ENCODE results near the gene APLNR.

Gene APLNR

DNA sequence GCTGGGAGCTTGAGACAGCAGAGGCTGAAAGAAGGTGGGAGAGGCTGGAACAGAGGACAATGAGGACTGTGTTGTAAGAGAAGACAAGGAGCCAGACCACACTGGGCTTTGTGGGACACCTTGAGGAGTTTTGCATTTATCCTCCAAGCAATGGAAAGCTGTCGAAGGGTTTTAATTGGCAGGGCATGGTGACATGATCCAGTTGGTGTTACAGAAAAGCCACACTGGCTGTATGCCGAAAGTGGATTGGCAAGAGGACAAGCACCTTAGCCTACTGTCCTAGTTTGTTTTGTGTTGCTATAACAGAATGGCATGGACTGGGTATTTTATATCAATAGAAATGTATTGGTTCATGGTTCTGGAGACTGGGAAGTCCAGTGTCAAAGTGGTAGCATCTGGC is 14.0 kb upstream of the APLNR start:
- no peak for DNase-seq

GRCh38 chr11:57249384-57250319 is 12.6 kb upstream of the APLNR start:
- DNase-seq, result no peak

GRCh38 chr11:57248780-57249383 is 11.8 kb upstream of the APLNR start:
- no peak for DNase-seq

- DNase-seq, result no peak
Measured at GRCh38 chr11:57244911-57245310, 7.9 kb upstream of the APLNR start.

DNA sequence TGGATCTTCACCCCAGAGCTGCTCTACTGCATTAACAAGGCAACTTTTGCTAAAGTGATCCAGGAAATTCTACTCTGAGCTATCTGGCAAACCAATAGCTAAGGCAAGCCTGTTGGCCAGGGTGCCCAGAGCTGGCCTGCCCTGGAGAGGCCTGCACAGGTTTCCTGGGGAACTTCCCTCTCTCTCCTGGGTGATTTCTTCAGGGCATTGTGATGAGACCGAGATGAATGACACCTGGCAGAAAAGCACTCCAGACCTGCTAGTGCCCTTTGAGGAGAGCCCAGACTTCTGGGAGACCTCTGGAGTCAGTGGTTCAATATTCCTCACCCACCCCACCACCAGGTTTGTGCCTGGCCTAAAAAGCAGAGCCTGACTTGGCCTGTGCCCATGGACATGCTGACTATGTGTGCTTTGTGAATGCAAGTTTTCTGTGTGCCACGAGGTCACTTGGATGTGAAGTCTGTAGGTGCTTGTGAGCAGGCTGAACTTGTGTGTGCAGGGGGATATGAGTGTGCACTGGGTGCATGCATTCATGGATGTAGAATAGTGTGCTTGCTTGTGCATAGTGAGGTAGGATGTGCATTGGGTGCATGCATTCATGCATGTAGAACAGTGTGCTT is 4.4 kb upstream of the APLNR start:
- DNase-seq, result no peak

- no peak for DNase-seq
Measured at GRCh38 chr11:57240757-57241156, 3.7 kb upstream of the APLNR start.

DNA sequence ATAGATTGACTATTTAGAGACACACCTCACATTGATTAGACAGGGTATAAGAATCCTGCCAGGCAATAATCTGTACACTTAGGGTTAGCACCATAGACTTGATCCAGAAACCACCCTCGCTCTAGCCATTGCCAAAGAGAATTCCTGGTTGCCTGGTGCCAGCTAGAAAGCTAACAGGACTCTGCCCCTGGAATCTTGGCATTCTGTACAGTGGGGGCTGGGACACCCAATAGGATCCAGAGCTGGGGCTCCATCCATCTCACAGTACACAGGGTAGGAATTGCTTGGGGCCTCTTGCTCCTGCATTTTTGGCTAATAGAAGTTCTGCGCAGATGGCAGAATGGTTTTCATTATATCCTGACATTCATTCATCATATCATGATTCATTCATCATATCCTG is 3.0 kb upstream of the APLNR start:
- DNase-seq, result no peak

- no peak for DNase-seq
Measured at GRCh38 chr11:57239348-57239747, 2.3 kb upstream of the APLNR start.

DNA sequence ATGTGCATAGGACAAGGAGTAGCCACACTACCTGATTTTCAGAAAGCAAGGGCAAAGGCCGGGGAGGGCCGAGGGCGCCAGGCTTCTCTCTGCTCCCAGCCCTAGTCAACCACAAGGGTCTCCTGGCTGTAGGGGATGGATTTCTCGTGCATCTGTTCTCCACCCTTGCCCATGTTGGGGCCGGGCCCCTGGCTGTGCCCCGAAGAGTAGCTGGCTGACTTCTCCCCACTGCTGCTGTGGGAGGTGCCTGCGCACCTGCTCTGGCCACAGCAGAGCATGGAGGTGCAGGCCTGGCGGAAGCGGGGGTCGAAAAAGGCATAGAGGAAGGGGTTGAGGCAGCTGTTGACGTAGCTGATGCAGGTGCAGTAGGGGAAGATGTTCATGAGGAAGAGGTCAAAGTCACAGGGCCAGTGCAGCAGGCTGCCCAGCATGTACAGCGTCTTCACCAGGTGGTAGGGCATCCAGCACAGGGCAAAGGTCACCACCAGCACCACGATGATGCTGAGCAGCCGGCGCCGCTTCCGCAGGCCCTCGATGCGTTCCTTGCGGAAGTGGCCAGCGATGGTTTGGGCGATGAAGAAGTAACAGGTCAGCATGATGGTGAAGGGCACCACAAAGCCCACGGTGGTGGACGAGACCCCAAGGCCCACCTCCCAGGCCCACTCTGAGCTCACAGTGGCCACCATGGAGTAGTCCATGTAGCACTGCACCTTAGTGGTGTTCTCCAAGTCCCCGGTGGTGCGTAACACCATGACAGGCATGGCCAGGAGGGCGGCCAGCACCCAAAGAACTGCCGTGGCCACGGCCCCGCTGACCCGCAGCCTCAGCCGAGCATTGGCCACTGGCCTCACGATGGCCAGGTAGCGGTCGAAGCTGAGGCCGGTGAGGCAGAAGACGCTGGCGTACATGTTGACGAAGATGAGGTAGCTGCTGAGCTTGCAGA is 1.0 kb downstream of the APLNR start:
- DNase-seq, result no peak

DNA sequence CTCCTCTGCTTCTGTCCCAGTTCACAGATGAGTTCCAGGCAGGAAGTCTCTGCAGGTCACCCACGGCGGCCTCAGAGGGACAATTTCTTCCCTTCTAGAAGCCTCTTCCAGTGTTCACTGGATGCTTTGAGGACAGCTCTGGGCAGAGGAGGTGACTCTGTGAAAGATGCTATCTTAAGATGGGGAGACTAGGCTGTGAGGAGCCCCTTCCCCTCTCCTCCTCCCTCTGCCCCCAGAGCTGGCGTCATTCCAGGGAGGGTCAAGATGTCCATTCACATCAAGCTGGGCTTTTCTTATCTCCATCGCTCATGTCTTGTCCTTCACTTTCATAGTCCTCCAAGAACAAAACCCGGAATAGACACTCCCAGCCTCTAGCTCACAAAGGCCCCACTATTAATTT is 3.3 kb downstream of the APLNR start:
- DNase-seq, result no peak

GRCh38 chr11:57231539-57232253 is 5.4 kb downstream of the APLNR start:
- DNase-seq, result no peak

DNA sequence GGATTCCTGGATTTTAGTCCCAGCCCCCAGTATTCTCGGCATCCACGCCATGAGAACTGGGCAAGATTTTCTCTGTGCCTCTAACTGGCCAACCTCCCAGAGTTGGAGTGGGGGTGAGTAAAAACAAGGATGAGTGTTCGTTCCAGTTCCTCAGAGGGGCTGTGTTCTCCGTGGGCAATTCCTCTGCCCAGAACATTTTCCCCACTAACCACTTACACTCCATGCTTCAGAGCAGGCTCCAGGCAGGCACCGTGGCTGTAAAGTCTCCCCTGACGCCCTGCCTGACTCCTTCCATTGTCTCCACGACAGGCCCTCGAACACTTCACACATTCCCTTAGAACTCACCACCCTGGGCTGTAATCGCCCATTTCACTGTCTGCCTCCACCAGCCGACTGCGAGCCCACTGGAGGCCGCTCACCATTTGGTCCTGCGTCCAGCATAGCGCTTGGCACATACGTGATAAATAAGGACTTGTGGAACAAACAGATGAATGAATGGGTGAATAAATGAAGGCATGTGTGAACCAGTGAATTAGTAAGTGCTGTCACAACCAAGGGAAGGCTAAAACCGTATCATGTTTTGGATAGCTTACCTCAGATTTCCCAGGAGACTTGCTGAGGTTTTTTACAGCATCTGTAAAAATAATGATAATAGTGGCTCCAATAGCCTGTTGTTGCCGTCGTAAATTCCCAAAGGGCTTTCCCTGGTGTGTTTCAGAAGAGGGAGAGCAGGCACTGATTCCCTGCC is 6.1 kb downstream of the APLNR start:
- no peak for DNase-seq

GRCh38 chr11:57230316-57230715 is 6.7 kb downstream of the APLNR start:
- no peak for DNase-seq

- no peak for DNase-seq
Measured at GRCh38 chr11:57228600-57228999, 8.4 kb downstream of the APLNR start.

GRCh38 chr11:57224537-57224936 is 12.5 kb downstream of the APLNR start:
- no peak for DNase-seq

- DNase-seq, result no peak
Measured at GRCh38 chr11:57224128-57224527, 12.9 kb downstream of the APLNR start.

GRCh38 chr11:57223601-57224000 is 13.4 kb downstream of the APLNR start:
- DNase-seq, result no peak

- DNase-seq, result no peak
Measured at GRCh38 chr11:57222239-57222638, 14.8 kb downstream of the APLNR start.

DNA sequence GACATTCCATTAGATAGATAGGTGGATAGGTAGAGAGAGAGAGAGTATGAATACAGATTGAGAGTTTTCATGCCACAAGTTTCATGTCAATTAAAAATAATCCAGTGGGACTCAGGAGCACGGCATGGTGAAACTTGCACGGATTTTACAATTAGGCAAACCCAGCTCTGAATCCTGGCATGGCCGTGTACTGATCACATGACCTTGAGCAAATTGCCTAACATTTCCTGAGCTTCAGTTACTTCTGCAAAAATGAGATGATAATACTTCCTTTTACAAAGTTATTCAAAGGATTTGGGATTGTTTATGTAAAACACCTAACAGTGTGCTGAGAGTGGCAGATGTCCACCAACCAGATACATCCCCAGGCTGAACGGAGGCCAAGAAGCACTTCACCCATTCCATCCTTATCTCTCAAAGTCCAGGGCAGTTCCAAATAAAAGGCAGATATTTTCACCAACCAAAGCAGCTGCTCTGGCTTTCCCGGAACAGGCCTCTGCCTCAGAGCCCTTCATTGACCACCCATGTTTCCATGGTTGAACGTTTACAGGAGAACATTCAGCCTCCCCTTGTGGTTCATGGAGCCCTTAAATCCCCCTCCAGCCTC is 17.9 kb downstream of the APLNR start:
- no peak for DNase-seq

- no peak for DNase-seq
Measured at GRCh38 chr11:57217053-57217452, 20.0 kb downstream of the APLNR start.

DNA sequence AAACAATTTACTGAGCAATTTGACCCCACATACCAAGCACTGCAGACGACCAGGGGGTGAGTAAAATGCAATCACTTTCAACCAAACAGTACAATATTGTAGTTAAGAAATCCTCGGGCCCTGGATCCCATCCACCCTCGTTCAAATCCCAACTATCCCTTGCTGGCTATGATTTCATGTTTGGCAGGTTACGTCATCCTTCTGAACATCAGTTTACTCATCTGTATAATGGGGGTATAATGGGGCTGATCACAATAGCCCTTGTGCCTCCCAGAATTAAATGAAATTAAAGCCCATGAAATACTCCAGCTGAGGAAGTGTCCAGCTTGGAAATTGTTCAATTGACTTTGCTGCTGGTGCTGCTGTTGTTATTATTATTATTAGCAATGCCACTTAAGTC is 20.6 kb downstream of the APLNR start:
- no peak for DNase-seq

All from DMS79 (cell line).